ENCODE data around the gene CYP2C9.

Gene CYP2C9

GRCh38 chr10:95035332-95036295 is 97.2 kb downstream of the CYP2C9 start:
- no peak for DNase-seq (ENCODE audit: low read depth, low spot score)
- ChIA-PET POLR2A (no interaction called here), CTCF (no interaction called here)
- H3K4me3 ChIP-seq (ENCODE audit: low read depth, low read length), result no peak overlapping the region
- TF ChIP-seq CTCF (IDR thresholded peaks at IDR 0.05; ENCODE audit: insufficient read depth, low read length, missing control alignments), result no peak

GRCh38 chr10:95039281-95039680 is 100.8 kb downstream of the CYP2C9 start:
- no peak for DNase-seq (ENCODE audit: low read depth, low spot score)
- ChIA-PET CTCF (no interaction called here), POLR2A (no interaction called here)
- TF ChIP-seq CTCF (IDR thresholded peaks at IDR 0.05; ENCODE audit: insufficient read depth, low read length, missing control alignments), result no peak
- H3K4me3 ChIP-seq (ENCODE audit: low read depth, low read length), result no peak overlapping the region

Measured in AG04449 (cell line).